ENCODE data around the gene LCN15. TPM values are rescaled to one million over a fixed set of nuclear protein-coding genes. Genes with fewer than 3 reads are reported as not detected.

LCN15 gene
- total RNA-seq, 2 donors from 2014 or later = not detected

DNA sequence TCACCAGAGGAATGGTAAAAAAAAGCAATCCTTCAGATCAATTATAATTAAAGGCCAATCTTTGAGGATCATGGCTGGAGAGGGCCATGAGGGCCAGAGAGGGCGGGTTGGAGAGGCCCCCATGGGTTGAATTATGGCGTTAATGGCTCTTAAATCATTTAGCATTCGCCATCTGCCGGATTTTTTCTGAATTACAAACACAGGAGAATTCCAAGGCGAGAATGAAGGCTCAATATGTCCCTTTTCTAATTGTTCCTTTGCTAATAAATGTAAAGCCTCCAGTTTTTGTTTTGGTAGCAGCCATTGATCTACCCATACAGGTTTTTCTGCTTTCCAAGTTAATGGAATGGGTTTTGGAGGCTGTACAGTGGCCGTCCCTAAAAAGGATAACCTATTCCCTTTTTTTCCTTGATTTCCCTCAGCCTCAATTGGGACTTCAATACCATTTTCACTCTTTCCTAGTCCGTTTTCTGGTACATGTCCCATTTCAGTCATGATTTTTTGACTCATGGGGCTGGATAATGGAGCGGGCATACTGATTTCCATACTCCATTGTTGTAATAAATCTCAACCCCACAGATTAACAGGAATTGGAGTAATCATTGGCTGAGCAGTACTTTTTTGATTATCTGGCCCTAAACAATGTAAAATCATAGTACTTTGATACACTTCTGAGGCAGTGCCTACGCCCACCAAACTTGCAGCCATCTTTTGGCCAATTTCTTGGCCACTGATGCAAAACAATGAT is 20.1 kb upstream of the LCN15 start:
- no peak for DNase-seq (ENCODE audit: low spot score)
- intact Hi-C loops (cut with DNase I) = loop anchor here (2.0 to 10.0 kb wide), 2 partner anchors 250 to 280 kb away; no protein-coding TSS in a partner anchor

DNA sequence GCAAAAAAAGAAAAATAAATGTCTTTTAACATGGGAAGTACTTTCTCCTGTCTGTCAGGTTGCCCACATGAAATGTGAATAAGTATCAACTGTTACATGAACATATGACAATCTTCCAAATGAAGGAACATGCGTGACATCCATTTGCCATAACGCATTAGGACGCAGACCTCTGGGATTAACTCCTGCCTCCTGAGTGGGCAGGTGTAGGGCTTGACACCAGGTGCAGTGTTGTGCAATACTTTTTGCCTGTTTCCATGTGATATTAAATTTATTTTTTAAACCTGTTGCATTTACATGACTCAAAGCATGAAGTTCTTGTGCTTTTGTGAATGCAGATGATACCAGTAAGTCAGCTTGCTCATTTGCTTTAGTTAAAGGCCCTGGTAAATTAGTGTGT is 18.1 kb upstream of the LCN15 start:
- no peak for DNase-seq (ENCODE audit: low spot score)
- intact Hi-C loops (cut with DNase I) = loop anchor here in 1 of 2 donors (10.0 kb wide), 1 partner anchor 282 kb away; no protein-coding TSS in a partner anchor

GRCh38 chr9:136779808-136780207 is 15.5 kb upstream of the LCN15 start:
- no peak for DNase-seq (ENCODE audit: low spot score)
- intact Hi-C loops (cut with DNase I) = loop anchor here in 1 of 2 donors (10.0 kb wide), 1 partner anchor 285 kb away; no protein-coding TSS in a partner anchor

DNA sequence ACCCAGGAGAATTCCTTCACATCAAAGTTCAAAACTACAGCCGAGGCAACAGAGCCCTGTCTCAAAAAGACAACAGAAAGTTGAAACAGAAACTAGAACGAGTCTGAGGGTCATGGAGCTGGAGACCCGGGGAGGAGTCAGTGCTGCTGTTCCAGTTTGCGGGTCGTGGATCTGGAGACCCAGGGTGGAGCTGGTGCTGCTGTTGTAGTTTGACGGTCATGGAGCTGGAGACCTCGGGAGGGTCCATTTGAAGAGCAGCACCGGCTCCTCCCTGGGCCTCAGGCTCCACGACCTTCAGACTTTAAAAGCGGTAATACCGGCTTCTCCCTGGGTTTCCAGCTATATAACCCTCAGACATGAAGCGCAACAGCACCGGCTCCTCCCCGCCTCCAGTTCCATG is 13.0 kb upstream of the LCN15 start:
- intact Hi-C loops (cut with DNase I) = no loop called here
- DNase-seq (ENCODE audit: low spot score) = peak; percentile 70

DNA sequence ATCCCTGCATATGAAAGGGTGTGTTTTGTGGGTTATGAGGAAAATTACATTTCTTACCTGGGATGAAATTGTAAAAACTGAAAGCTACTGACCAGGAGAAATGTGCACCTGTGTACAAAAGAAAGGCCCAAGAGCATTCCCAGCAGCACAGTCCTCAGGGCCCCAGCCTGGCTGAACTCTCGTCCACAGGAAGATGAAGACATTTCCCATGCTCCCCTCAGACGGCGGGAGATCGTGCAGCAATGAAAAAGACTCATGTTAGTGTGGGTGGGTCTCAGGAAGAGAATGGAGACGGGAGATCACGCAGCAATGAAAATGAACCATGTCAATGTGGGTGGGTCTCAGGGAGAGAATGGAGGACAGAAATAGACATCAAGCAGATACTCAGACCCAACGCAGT is 12.6 kb upstream of the LCN15 start:
- peak; percentile 55 for DNase-seq (ENCODE audit: low spot score)
- intact Hi-C loops (cut with DNase I) = no loop called here

- peak; percentile 69 for DNase-seq (ENCODE audit: low spot score)
- intact Hi-C loops (cut with DNase I) = no loop called here
These were observed 10.9 kb upstream of the LCN15 start for GRCh38 chr9:136775191-136775590.

GRCh38 chr9:136774416-136775045 is 10.2 kb upstream of the LCN15 start:
- peak; percentile 43 for DNase-seq (ENCODE audit: low spot score)
- intact Hi-C loops (cut with DNase I) = no loop called here

GRCh38 chr9:136773386-136774044 is 9.2 kb upstream of the LCN15 start:
- intact Hi-C loops (cut with DNase I) = no loop called here
- peak; percentile 80 for DNase-seq (ENCODE audit: low spot score)

- peak; percentile 38 for DNase-seq (ENCODE audit: low spot score)
- intact Hi-C loops (cut with DNase I) = no loop called here
These were observed 7.6 kb upstream of the LCN15 start for GRCh38 chr9:136771907-136772415.

DNA sequence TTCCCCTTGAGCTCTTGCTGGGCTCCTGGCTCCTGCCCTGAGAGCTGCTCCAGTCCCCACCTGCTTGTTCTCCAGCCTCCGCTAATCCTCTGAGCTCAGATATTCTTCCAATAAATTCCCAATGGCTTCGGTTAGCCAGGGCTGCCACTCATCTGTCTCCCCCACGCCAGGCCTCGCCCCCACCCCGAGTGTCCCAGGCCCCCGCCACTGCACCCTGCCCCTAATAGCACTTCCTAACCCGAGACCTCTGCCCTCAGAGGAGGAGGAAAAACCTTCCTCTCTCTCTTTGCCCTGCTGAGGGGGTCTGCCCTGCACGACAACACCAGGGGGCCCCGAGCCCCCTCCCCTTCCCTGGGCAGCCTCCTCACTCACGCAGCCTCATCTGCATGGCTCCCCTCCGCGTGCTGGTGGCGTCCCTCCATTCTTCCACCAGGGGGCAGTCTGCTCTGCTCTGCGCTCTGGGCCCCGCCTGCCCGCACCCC is 5.4 kb upstream of the LCN15 start:
- intact Hi-C loops (cut with DNase I) = loop anchor here in 1 of 2 donors (1.0 to 10.0 kb wide), 2 partner anchors 24 to 595 kb away; no protein-coding TSS in a partner anchor
- peak; percentile 76 for DNase-seq (ENCODE audit: low spot score)

DNA sequence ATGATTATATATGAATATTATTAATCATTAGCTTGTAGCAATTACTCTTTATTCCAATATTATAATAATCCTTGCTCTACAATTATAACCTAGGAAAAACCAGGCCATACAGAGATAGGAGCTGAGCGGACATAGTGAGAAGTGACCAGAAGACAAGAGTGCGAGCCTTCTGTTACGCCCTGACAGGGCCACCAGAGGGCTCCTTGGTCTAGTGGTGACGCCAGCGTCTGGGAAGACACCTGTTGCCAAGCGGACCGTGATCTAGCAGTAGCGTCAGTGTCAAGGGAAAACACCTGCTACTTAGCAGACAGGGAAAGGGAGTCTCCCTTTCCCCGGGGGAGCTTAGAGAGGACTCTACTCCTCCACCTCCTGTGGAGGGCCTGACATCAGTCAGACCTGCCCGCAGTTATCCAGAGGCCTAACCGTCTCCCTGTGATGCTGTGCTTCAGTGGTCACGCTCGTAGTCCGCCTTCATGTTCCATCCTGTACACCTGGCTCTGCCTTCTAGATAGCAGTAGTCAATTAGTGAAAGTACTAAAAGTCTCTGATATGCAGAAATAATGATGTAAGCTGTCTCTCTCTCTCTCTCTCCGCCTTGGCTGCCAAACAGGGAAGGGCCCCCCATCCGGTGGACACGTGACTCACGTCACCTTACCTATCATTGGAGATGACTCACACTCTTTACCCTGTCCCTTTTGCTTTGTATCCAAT is 2.2 kb upstream of the LCN15 start:
- DNase-seq (ENCODE audit: low spot score) = peak; percentile 68
- intact Hi-C loops (cut with DNase I) = loop anchor here in 1 of 2 donors (10.0 kb wide), 1 partner anchor 592 kb away; no protein-coding TSS in a partner anchor

DNA sequence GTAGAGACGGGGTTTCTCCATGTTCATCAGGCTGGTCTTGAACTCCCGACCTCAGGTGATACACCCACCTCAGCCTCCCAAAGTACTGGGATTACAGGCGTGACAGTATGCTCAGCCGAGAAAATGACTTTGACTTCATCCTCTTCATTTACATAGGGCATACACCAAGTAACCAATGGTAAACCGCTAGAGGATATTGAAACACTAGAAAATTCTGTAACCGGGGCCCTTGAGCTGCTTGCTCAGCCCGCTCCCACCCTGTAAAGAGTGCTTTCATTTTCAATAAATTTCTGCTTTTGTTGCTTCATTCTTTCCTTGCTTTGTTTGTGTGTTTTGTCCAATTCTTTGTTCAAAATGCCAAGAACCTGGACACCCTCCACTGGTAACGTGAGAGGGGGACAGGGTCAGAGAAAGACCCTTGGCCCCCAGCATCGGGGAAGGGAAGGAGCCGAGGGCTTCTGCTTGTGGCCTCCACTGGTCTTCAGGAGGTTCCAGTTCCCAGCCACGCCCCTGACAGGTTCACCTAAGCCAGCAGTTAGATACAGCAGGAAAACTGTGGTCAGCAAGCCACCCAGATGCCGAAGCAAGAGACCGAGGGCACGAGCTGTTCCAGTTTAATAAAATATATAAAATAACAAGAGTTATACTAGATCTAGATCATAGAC is 1.6 kb upstream of the LCN15 start:
- intact Hi-C loops (cut with DNase I) = loop anchor here in 1 of 2 donors (10.0 kb wide), 1 partner anchor 591 kb away; no protein-coding TSS in a partner anchor
- peak; percentile 25 for DNase-seq (ENCODE audit: low spot score)

GRCh38 chr9:136765041-136765440 is 723 bp upstream of the LCN15 start:
- intact Hi-C loops (cut with DNase I) = loop anchor here in 1 of 2 donors (10.0 kb wide), 1 partner anchor 590 kb away; no protein-coding TSS in a partner anchor
- DNase-seq (ENCODE audit: low spot score) = peak; percentile 82

GRCh38 chr9:136763649-136764035 is 676 bp downstream of the LCN15 start:
- intact Hi-C loops (cut with DNase I) = loop anchor here in 1 of 2 donors (10.0 kb wide), 1 partner anchor 589 kb away; no protein-coding TSS in a partner anchor
- peak; percentile 80 for DNase-seq (ENCODE audit: low spot score)

DNA sequence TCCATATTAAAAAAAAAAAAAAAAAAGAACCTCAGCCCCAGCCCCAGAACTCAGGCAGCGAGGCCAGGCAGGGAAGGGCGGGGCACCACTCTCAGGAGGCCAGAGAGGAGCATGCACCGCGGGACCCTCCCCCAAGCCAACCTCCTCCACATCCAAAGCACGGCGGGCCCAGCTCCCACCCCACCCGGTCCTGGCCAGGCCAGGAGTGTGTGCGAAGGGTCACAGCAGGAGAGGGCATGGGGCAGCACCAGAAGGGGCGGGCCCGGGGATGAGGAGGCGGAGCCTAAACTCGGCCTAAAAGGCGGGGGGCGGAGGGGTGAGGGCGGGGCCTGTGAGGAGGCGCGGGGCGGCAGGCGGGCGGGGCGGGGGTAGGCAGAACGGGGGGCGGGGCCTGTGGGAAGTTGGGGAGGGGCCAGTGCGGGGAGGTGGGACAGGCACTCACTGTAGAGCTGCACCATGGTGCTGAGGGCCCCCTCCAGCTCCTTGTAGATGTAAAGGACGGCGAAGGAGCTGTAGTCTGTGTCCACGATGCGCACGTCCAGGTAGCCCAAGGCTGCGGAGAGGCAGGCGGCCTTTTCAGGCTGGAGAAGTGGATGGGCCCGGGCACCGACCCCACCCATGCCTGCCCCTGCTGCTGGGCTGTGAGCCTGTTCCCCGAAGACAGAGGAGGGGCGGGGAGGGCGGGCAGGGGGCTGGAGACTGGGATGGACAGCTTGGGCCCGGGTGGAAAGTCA is 1.2 kb downstream of the LCN15 start:
- intact Hi-C loops (cut with DNase I) = loop anchor here in 1 of 2 donors (10.0 kb wide), 1 partner anchor 588 kb away; no protein-coding TSS in a partner anchor
- peak; percentile 81 for DNase-seq (ENCODE audit: low spot score)

DNA sequence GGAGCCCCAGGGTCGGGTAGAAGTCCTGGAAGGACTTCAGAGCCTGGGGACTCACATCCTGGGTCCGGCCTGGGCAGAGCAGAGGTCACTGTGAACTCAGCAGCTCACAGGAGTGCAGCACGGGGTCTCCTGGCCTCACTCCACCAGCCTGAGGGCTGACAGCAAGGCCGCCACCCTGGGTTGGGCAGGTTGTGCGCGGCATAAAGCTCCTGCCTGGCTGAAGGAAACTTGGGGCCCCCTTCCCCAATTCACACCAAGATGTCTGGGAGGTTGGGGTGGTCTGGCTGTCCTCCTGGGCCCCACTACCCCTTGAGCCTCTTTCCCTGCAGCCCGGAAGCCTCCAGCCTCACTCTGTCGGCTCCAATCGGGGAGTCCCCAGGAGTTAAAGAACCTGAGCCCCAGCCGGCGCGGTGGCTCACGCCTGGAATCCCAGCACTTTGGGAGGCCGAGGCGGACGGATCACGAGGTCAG is 2.1 kb downstream of the LCN15 start:
- intact Hi-C loops (cut with DNase I) = loop anchor here in 1 of 2 donors (10.0 kb wide), 1 partner anchor 587 kb away; no protein-coding TSS in a partner anchor
- DNase-seq (ENCODE audit: low spot score) = peak; percentile 52

DNA sequence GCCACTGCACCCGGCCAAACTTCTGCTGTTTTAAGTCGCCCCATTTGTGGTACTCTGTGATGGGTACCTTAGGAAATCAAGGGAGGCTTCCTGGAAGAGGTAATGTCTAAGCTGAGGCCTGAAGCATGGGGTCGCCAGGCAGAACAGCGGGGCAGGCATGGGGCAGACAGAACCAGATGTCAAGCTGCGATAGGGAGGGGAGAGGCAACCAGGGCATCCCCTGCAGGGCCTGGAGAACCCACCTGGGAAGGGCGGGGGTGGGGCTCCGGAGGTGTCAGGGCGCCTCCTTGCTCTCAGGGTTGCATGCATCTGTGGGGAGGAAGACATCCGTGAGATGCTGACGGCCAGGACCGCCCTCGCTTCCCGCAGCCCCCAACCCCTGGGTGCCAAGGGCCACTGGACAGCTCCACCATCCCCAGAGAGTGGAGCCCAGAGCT is 2.8 kb downstream of the LCN15 start:
- peak; percentile 55 for DNase-seq (ENCODE audit: low spot score)
- intact Hi-C loops (cut with DNase I) = loop anchor here in 1 of 2 donors (10.0 kb wide), 1 partner anchor 587 kb away; no protein-coding TSS in a partner anchor

Data from posterior vena cava (tissue), 2 donors.